Renal cortex interstitium (tissue), 11 donors: ENCODE data around the gene DERL2. TPM values are rescaled to one million over a fixed set of nuclear protein-coding genes. Genes with fewer than 3 reads are reported as not detected.

ENCODE experiments used
- DNase-seq, 11 donors: peaks; one replicate each; pipeline ENCODE4 v3.0.0-alpha.2; 2013; ENCODE audit warnings: low read depth in 9 of 11, low spot score in 4 of 11; ENCODE audit errors: extremely low read depth in 1 of 11
- polyA plus RNA-seq, 3 donors: library from polyadenylated mRNA; unstranded; fragments of 120-200 nt; gene quantifications; one replicate each; pipeline ENCODE4 v1.2.1, GENCODE V29; 2013; ENCODE audit not compliant: insufficient read length in 3 of 3

Gene DERL2
- polyA plus RNA-seq, 3 donors, result 80.0 to 87.4 (median 85.0) TPM

DNA sequence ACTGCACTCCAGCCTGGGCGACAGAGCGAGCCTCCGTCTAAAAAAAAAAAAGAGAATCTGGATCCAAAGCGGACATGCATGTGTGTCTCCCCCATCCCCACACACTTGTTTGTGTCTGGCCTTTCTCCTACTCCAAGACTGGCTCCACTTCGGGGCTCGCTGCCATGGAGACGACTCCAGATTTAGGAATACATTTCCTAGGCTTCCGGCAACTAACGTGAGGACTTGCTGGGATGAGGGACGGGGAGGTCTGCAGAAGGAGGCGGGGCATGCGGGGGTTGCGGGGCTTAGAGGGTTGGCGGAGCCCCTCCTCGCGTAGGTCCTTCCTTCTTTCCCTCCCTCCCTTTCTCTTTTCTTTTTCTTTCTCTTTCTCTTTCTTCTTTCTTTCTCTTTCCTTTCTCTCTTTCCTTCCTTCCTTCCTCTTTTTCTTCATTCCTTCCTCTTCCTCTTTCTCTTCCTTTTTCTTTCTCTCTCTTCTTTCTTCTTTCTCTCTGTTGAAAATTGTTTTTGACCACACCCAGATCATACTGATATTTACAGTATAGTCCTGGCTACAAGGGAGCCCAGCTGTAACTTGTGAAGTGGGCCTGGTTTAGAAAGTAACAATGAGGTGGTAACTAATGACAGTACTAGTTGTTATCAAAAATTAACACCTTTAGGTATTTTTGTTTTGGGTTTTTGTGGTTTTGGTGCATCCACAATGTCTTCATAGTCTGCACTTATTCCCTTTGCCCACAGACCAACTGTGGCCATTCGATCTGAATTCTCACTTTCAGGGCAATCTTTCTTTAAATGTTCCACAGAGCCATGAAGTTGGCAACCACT lies 25.6 kb upstream of the DERL2 start:
- DNase-seq, result peak in 2 of 11 donors; percentile 57 to 66

DNA sequence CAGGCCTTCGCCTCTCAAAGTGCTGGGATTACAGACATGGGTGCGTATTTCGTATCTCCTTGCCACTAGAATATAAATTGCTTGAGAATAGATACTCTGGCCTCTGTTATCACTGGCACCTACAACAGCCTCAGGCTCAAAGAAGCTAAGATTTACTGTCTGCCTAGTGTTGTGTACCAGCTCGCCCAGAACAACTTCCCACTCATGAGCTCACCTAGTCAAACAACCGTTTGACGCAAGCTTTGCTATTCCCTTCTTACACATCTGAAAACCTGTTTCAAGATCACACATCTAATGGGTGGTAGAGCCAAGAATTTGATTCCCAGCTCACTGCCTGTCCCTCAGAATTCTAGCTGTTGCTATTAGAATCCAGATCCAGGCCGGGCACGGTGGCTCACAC lies 24.8 kb upstream of the DERL2 start:
- DNase-seq, result no peak

DNA sequence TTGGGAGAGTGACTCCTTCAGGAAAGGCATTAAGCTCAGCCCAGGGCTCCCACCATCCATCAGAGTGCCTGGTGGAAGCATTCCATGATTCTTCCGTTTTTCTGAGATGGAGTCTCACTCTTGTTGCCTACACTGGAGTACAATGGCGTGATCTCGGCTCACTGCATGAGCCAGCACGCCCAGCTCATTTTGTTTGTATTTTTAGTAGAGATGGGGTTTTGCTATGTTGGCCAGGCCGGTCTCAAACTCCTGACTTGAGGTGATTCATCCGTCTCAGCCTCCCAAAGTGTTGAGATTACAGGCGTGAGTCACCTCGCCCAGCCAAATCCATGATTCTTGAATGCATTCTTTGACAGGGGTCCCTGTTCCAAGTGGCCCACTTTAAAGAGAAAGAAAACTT lies 23.5 kb upstream of the DERL2 start:
- DNase-seq, result no peak

DNA sequence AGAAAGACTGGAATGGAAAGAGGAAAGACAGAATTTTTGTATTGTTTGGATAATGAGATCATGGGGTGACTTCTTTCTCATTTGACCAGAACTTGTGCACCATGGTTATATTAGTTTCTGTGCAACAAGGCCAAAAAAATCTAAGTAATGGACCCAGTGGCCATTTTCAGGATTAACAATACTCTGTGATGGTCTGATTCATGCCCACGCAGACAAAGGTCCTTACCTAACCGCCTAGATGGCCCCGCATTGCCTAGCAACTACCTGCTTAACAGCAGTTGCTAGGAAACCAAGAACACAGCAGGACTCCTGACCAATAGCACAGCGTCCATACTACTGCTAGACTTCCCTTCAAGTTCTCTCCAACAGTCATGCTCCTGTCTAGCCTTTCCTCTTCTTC lies 22.8 kb upstream of the DERL2 start:
- peak in 1 of 11 donors; percentile 73 for DNase-seq

DNA sequence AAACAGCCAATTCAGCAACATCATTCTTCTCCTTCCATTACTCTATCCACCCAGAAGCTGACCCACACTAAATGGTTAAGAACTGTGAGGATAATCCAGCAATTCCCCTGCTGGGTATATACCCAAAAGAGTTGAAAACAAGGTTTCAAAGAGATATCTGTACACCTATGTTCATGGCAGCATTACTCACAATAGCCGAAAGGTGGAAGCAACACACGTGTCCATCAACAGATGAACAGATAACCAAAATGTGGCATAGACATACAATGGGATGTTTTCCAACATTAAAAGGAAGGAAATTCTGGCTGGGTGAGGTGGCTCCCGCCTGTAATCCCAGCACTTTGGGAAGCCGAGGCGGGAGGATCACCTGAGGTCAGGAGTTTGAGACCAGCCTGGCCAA lies 20.3 kb upstream of the DERL2 start:
- DNase-seq, result no peak

DNA sequence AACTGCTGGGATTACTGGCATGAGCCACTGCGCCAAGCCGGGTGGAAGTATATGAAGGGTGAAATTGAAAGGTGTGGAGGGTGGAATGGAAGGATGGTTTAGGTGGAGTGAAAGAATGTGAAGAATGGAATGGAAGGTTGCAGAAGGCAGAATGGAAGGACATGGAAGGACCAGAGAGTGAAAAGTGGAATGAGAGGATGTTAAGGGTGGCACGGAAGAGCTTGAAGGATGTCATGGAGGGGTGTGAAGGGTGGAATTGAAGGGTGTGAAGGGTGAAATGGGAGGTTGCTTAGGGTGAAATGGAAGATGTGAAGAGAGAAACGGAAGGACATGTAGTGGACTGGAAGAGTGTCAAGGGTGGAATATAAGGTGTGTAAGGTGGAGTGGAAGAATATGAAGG lies 16.6 kb upstream of the DERL2 start:
- DNase-seq, result no peak

DNA sequence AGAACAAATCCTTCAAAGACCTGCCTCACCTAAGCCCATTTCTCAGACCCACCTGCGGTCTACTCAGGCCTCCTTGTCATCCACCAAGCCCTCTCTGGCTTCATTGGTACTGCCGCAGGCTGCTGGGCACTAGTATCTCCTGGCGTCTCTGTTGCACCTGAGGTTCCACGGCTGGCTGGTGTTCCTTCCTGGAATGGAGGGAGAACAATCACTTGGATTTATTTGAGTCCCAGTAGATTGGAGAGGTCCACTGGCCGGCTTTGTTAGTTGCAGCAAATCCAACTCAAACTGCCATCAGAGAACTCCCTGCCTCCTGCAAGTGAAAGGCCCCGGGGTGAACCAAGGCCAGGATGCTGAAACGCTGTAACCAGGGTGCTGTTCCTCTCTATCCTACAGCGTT lies 15.7 kb upstream of the DERL2 start:
- no peak for DNase-seq

DNA sequence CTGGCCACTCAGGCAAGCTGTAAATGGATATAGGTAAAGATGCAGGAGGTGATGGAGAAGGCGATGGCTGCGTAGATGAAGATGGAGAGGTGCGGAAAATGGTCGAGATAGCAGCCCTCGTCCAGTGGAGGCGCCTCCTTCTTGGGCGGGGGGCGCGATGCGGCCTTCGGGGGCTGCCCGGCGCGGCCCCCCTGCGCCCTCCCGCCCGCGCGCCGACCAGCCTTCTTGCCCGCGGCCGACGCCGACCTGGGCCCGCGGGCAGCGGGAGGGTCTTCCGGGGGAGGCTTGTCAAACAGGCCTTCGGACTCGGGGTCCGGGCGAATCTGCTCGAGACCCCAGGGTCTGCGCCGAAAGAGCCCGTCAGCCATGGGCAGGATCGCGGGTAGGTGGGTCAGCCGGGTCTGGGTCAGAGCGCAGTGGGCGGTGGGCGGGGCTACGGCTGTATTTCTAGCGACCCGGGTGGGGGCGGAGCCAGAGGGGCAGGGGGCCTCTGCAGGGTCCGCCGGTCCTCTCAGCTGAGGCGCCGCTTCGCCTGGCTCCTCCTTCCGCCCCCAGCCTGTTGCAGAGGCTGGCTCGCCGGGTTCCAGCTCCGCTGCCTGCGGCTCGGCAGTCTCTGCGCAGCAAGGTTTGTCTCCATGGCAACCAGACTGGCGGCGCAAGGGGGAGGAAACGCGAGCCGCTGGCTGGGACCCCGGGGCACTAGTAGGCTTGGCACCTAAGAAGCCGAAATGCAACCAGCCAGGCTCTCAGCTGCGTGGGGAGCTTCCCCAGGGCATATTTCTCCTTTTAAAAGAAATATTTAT lies 14.8 kb upstream of the DERL2 start:
- DNase-seq, result peak in 10 of 11 donors; percentile 80 to 95 (median 91)

DNA sequence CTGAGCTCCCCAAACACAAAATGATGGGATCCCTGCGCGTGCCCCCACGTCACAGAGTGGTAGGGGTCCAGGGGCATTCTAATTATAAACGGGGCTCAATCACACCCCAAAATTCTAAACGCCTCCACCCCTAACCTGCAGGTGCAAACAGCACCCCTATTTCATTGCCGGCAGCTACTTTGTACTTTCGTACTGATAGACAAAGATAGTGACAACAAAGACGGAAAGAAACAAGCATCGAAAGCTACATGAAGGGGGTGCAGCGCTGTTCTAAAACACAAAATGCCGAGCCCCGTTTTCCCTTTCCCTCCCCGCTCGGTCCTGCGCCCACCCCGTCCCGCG lies 14.2 kb upstream of the DERL2 start:
- DNase-seq, result peak in 1 of 11 donors; percentile 8

DNA sequence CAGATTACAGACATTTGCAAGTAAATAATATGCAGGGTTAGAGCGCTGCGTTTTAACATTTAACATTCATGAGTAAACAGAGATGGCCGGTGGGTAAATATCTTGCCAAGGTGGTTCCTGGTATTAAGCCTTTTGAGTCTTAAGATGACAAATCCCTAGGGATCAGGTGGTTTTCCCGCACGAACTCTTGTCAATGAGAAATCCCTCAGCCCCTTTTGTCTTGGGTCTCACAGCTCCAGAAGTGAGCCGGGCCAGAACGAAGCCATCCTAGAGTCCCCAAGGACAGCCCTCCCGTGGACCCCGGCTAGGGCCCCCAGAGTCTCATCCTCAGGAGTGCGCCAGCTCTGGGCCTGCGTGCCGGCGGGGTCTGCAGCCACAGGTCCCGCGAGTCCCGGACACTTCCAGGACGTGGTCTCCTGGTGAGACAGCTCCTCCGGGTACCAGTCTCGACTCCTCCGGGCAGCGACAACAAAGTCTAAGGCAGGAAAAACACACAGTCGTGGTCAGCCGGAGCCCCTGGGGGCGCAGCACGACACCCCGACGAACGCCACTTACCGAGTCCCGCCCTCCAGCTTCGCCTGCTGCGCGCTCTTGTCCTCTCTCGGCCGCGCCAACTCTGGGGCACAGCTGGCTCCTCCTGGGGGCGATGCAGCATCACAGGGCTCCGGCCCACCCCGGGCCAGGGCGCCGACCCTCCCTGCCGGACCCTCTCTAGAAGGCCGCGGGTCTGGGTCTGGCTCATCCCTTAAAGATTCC lies 13.7 kb upstream of the DERL2 start:
- peak in 3 of 11 donors; percentile 9 to 41 (median 23) for DNase-seq

DNA sequence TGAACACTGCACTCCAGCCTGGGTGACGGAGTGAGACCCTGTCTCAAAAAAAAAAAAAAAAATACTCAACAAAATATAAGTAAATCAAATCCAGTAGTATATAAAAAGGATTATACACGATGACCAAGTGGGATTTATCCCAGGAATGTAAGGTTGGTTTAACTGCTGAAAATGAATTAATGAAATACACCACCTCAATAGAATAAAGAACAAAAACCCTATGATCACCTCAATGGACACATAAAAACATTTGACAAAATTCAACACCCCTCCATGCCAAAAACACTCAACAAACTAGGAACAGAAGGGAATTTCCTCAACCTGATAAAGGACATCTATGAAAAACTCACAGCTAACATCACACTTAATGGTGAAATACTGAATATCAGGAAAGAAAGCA lies 7.0 kb upstream of the DERL2 start:
- no peak for DNase-seq

DNA sequence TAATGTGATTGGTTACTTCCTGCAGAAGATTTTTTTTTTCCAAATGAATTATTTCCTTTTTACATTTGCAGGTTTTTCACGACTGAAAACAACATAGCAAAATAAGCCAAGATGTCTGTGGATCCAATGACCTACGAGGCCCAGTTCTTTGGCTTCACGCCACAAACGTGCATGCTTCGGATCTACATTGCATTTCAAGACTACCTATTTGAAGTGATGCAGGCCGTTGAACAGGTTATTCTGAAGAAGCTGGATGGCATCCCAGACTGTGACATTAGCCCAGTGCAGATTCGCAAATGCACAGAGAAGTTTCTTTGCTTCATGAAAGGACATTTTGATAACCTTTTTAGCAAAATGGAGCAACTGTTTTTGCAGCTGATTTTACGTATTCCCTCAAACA lies 2.8 kb upstream of the DERL2 start:
- no peak for DNase-seq

DNA sequence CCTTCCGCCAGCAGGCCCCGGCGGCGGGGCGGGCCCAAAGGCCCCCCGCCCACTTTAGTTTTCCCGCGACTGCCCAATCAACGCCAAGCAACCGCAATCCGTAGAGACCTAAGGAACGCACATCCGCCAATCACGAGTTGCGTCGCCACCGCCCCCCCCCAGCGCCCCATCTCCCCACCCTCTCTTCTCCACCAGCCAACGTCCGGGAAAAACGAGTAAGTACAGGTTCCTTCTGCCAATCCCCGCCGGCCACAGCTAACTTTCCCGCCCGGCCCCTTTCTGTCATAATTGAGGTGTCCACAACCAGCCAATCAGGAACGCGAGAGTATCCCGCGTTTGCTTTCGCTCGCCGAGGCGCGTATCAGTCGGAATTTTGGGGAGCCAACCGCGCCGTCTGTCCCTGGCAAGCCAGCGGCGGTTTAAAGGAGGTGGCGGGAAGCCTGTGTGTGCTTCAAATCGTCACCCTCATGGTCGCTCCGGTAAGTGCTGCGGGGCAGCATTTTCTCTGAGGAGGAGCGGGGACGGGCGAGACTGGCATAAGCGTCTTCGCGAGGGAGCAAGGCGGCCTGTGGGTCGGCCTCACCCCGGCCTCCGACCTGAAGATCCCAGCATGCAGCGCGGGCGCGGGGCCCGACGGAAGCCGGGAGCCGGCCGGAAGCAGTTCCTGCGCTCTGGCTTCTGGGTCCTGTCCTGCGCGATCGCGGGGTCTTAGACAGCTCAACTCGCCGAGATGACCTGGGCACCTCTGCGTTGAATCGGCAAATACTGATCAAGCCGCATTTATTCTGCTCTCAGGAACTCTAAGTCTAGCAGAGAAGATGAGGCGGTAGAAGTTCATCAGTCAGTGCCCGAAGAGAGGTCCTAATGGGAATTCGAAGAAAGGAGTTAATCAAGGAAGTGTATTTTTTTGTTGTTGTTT lies 487 bp upstream of the DERL2 start, which contains the start of gene MIS12:
MIS12 (plus strand) TSS at position 361 of the 919 bp plus-strand sequence. CDS start 2,297 bp downstream, outside the sequence.
- peak; percentile 91 to 99 (median 97) for DNase-seq

DNA sequence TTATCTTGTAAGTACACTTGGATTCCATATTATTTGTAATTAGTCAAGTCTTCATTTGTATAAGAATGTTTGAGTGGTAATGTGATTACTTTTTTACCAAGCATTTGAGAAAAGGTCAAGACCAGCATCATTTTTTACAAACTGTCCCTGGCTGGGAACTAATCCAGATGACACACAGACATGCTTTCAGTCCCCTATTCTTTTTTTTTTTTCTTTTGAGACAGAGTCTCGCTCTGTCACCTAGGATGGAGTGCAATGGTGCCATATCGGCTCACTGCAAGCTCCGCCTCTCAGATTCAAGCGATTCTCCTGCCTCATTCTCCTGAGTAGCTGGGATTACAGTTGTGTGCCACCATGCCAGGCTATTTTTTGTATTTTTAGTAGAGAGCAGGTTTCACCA lies 4.5 kb downstream of the DERL2 start:
- DNase-seq, result no peak

DNA sequence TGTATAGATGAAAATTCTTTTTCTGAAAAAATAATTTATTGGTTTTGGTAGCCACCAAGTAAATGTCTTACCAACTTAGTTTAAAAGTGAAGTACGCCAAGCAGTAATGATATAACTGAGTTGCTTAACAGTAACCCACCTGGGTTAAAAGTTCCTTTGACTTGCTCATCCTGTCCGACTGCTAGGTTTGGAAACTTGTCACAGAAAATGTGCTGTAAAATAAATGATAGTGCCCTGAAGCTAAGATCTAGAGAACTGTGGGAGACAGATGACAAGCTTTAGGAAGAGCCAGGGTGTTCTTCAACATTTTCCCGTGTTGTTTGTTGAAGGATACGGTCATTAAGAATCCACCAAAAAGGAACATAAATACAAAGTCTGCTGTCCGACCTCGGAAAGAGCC lies 5.0 kb downstream of the DERL2 start:
- no peak for DNase-seq

DNA sequence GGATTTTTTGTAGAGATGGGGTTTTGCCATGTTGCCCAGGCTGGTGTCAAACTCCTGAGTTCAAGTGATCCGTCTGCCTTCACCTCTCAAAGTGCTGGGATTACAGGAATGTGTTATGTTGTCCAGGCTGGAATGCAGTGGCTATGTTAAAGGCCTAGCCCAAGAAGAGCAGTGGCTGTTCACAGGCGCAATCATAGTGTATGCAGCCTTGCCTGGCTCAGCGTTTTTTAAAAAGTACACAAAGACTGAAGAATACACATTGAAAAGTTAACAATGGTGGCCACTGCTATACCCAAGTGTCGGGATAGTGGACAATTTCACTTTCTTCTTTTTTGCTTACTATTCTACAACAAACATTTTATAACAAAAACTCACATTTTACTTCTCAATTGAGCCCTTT lies 7.0 kb downstream of the DERL2 start:
- no peak for DNase-seq

DNA sequence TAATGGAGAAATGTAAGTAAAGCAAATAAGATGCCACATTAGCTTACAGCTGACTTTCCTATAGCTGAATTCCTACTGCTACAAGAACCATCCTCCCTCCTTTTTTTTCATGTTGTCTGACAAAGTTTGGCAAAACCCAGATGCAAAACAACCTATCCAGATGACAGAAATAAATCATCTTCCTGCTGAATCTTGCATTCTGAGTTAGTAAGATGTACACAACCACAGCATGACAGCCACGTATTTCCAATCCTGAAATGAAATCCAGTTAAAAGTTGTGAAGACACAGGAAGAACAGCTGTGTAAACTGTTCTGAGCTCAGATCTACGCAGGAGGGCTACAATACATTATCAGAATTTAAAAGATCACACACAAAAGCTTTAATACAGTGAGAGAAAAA lies 12.1 kb downstream of the DERL2 start:
- no peak for DNase-seq

DNA sequence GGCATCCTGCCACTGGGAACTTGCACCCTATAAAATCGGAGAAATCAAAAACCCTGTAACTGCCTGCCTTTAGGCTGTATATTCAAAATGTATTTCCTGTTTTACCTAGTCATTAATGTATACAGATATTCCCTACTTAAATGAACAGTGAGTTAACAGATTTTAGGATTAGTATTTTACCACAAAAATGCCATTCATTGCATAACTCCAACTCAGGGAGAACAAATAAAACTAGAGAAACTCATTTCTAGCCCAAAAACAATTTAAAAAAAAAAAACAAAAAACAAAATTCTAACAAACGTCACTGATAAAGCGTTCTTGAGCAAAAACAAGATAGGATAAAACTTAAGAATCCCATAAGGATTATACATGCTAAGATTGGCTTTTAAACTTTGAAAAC lies 13.5 kb downstream of the DERL2 start:
- DNase-seq, result no peak

DNA sequence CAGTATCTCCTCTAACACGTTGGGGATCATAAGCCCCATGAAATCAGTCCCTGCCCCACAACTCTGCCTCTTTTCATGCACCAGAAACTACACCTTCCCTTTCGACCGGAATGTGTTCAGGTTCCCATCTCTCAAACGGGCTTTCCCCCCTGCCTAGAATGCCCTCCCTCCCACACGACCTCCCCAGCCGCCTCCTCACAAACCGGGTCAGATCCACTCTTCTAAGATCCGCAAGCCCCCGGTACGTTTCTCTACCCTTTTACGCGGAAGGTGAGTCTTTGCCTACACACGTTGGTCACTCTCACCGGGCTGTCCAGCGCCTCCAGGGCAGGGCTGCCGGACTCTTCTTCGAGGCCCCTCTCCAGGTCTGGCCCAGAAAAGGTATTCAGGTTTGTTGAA lies 17.9 kb downstream of the DERL2 start:
- DNase-seq, result peak in 1 of 11 donors; percentile 12
